Astrocyte of the hippocampus (primary cell): ENCODE data around the gene STOM.
"Not testable (repeated sequence)": the region's sequence is repeated elsewhere in the genome, so short reads cannot be mapped to it uniquely, and the experiment has no call there.

ENCODE experiments used
- DNase-seq: peaks from one replicate; pipeline ENCODE4 v3.0.0; 2011; ENCODE audit warnings: low read depth, low spot score

Gene STOM

GRCh38 chr9:121301881-121302286 is 68.2 kb downstream of the STOM start:
- DNase-seq = no peak

GRCh38 chr9:121300283-121301119 is 69.5 kb downstream of the STOM start:
- no peak for DNase-seq

DNA sequence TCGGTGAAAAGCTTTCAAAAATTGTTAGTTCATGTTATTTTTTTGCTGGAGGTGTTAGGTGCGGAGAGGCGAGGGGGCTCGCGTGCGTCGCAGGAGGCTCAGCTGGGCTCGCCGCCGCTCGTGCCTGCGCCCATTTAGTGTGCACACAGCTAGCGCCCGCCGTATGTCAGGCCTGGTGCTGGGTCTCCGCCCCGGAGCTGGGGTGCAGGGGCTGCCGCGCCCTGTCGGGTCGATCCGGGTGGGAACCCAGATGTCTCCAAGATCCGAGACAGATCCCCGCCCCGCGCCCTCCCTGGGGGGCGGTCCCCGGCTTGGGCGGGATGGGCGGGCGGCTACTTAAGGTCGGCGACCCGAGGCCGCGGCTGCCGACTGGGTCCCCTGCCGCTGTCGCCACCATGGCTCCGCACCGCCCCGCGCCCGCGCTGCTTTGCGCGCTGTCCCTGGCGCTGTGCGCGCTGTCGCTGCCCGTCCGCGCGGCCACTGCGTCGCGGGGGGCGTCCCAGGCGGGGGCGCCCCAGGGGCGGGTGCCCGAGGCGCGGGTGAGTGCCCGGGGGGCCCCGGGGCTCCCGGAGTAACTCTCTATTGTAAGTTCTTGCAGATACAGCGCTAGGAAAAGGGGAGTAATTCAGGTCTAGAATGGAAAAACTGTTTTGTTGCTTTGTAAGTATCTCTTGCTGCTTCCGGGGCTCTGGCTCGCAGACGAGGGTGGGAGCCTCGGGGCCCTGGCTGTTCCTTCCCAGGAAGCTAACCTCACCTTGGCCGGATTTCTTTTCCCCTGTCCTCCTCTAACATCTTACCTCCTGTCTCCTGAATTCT is 70.4 kb downstream of the STOM start:
- DNase-seq = peak; percentile 51

DNA sequence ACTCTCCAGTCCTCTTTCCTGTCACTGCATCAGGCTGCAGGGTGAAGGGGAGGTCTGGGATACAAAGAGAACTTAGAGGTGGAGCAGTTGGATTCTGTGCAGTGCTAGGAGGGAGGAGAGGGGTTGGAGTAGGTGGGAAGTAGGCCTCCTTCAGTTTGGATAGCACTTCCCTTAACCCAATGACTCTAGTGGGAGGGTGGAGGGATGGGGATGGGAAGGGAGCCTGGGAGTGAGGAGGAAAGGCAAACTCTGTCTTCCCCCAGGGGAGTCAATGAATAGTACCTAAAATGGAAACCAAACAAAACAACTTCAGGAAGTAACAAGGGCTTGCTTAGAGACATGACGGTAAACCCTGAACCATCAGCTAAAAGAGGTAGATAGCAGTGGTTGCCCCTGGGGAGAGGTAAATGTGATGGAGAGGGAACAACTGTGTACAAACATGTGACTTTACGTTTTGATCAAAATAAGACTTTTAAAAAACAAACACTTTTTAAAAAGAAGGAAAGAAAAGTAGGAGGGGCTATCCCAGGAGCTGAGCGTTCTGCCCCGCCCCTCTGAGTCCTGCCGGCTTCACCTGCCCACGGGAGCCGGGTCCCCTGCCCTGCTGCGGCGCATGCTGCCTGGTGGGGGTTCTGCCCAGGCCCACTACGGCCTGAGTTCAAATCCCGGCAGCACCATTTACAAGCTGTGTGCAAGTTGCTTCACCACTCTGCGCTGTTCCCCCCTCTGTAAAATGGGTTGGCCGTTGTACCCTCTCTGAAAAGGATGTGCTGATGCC is 71.2 kb downstream of the STOM start:
- no peak for DNase-seq

DNA sequence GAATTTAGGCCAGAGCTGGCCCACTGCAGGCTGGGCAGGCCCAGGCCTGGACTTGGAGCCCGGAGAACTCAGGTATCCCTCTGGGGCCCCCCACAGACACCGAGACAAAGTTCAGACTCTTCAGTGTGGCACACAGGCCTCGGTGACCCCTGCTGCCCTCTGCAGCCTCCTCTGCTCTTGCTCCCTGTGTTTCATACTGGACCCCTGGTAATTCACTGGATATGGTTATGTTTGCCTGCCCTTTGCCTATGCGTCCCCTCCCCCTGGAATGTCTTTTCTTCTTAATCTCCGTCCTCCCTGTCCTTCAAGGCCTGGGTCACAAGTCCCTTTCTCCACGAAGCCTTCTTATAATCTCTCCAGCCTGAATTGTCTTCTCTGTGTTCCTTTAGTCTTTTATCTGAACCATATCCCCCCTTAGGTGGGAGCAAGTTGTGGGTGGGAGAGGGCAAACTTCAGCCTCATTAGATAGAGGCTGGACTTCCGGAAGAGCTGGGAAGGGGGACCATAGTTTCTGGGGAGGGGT is 72.0 kb downstream of the STOM start:
- DNase-seq = no peak

DNA sequence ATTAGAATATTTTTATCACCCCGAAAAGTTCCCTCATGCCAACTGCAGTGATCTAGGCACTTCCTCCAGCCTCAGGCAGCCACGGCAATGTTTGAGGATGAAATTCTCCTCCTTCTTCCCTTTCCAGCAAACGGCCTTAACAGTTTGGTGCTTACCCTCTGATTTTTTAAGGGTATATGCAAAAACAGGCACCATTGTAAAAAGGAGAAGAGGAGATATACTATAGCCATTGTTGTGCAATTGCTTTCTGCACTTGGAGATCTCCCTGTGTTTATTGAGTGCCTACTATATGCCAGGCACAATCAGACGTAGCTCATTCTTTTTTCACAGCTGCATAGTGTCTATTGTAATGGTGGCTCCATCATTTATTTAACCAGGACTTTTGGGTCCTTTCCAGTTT is 72.7 kb downstream of the STOM start:
- no peak for DNase-seq

- no peak for DNase-seq
Observed at GRCh38 chr9:121296213-121297127, 73.6 kb downstream of the STOM start.

- no peak for DNase-seq
Observed at GRCh38 chr9:121295662-121296191, 74.3 kb downstream of the STOM start.

DNA sequence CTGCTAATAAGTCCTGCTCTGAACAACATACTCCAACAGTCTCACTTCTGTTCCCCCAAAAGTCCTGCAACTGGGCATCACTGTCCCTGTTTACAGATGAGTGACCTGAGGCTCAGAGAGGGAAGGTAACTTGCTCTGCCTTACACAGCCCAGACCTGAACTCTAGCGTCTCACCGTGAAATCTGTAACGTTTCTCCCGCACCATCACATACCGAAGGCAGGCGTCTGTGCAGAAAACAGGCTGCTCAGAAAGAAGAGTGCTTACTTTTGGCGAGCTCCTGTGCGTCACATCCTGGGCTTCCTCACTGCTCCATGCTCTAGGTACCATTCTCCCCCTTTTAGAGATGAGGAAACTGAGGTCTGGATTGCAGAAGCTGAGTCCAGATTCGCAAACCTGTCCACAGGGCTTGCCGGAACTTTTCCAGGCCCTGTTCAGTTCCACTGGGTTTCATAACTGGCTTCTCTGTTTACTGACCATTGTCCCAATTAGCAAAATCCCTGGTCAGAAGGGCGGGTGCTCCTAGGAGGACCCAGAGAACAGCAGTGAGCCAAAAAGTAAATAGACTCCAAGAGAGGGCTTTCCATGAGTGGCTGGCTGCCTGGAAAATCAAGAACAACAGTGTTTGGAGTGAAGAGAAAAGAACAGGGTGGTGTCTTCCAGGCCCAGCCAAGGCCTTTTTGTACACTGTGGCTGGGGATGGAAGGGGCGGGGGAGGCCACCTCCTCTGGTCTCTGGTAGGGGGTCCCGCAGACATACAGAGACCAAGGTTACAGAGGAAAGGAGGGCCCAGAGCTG is 75.0 kb downstream of the STOM start:
- no peak for DNase-seq

DNA sequence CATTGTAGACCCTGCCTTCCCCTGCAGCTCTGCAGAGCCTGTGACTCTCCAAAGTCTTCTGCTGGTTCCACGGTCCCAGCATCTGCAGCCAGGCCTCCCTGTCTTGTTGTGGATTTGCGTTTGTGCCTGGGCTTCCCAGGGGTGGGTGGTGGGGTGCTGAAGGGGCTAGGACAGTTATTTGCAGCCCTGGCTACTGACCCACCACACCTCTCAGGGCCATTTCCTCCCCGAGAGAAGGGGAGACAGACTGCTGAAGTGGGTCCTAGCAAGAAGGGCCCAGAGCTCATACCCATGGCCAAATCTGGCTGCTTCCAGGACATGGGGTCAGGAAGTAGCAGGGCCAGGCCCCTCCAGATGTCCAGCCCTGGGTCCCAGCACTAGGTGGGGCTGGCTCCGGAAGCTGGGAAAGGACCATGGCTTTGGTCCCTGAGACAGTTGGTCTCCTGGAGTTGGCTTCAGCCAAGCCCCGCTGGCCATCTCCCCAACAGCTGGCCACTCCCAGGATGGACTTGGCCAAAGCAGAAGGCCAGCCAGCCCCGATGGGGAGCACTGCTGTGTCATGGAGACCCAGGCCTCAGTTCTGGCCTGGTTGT is 75.8 kb downstream of the STOM start:
- DNase-seq = no peak

GRCh38 chr9:121292801-121293241 is 77.2 kb downstream of the STOM start:
- no peak for DNase-seq

- no peak for DNase-seq
Observed at GRCh38 chr9:121292051-121292450, 78.0 kb downstream of the STOM start.

DNA sequence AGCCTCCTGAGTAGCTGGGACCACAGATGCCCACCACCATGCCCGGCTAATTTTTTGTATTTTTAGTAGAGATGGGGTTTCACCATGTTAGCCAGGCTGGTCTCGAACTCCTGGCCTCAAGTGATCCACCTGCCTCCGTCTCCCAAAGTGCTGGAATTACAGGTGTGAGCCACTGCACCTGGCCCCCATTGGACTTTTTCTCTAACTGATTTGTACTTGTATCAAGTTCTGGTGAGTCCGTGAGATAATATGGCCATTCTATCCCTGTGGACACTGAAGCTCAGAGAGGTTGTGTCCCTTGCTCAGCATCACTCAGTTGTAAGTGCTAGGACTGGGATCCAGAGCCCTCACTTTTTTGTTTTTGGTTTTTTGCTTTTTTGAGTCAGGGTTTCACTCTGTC is 78.5 kb downstream of the STOM start:
- DNase-seq = not testable (repeated sequence)

DNA sequence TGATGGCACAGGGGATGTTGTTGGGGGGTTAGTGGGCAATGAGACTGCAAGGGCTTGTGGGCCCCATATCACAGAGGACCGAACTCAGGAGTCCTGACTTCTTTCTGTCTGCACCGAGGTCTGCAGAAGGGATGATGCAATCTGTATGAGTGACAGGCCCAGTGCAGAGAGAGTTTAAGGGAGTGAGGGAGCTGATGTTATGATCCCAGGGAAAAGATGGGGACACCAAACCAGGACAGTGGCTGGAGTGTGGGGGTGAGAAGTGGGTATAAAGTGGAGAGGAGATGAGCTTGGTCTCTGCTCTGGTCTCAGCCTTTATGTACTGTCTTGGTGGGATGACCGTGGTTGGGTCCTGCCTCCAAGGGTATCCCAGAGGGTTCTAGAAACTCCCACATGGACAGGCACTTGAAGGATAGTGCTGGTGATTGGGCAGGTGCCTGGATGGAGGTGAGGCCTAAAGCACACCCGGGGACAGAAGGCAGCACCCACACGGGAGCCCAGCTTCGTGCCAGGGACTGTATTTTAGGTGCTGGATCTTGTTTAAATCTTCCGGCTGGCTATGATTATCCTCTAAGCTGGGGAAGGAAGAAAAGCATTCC is 80.2 kb downstream of the STOM start:
- DNase-seq = no peak

GRCh38 chr9:121289026-121289771 is 80.9 kb downstream of the STOM start:
- peak; percentile 86 for DNase-seq
